DND-41 (cell line): ENCODE measurements around the gene DSCAM.

ENCODE experiments used
- ATAC-seq: fragments of 200-7000 bp; cut with Tn5 transposase; 3 replicates; pipeline ENCODE4 v1.9.1; 2021; ENCODE audit warnings: low read depth; ENCODE audit not compliant: insufficient read depth
- DNase-seq: peaks from one replicate; pipeline ENCODE4 v3.0.0-alpha.2; 2020
- H2AFZ ChIP-seq: 2 replicates; pipeline ENCODE4 v1.6.0; 2012; ENCODE audit warnings: low read depth, low read length
- H3K27ac ChIP-seq: 2 replicates; pipeline ENCODE4 v1.5.1; 2012; ENCODE audit warnings: low read length, inconsistent platforms
- H3K27me3 ChIP-seq: fragments of 200-600 bp; sonication (generic); 2 replicates; pipeline ENCODE4 v1.6.0; 2012; ENCODE audit warnings: low read length, mild to moderate bottlenecking, inconsistent platforms; ENCODE audit not compliant: insufficient read depth, poor library complexity
- H3K36me3 ChIP-seq: 2 replicates; pipeline ENCODE4 v1.5.1; 2012; ENCODE audit warnings: low read length, inconsistent platforms; ENCODE audit not compliant: insufficient read depth
- H3K4me1 ChIP-seq: 2 replicates; pipeline ENCODE4 v1.5.1; 2012; ENCODE audit warnings: mild to moderate bottlenecking, low read length; ENCODE audit not compliant: insufficient read depth
- H3K4me2 ChIP-seq: 2 replicates; pipeline ENCODE4 v1.6.0; 2012; ENCODE audit warnings: mild to moderate bottlenecking, moderate library complexity, low read length, inconsistent platforms; ENCODE audit not compliant: insufficient read depth
- H3K4me3 ChIP-seq, 2 experiments: fragments of 200-600 bp in 1 of 2; shearing (Covaris generic) in 1 of 2; 2 replicates each; pipeline ENCODE4 v1.5.1; 2012 to 2016; ENCODE audit warnings: inconsistent platforms in 2 of 2, low read length in 2 of 2, mild to moderate bottlenecking in 2 of 2, low read depth in 1 of 2, moderate library complexity in 1 of 2
- H3K79me2 ChIP-seq: 2 replicates; pipeline ENCODE4 v1.6.0; 2012; ENCODE audit warnings: low read length, inconsistent platforms; ENCODE audit not compliant: insufficient read depth
- H3K9ac ChIP-seq: 2 replicates; pipeline ENCODE4 v1.6.0; 2012; ENCODE audit warnings: low read depth, mild to moderate bottlenecking, inconsistent platforms, low read length, moderate library complexity
- H3K9me3 ChIP-seq: 2 replicates; pipeline ENCODE4 v1.5.1; 2012; ENCODE audit warnings: low read length, moderate library complexity, mild to moderate bottlenecking, inconsistent platforms; ENCODE audit not compliant: insufficient read depth, severe bottlenecking
- H4K20me1 ChIP-seq: 2 replicates; pipeline ENCODE4 v1.6.0; 2012; ENCODE audit warnings: low read length; ENCODE audit not compliant: insufficient read depth
- EZH2 ChIP-seq: IDR thresholded peaks from 3 replicates; pipeline ENCODE4 v1.6.1; 2012; ENCODE audit warnings: borderline replicate concordance, low read depth, mild to moderate bottlenecking, moderate library complexity, low read length, inconsistent platforms; ENCODE audit not compliant: severe bottlenecking
- TF ChIP-seq, protein P1 (sequence below): IDR thresholded peaks from 2 replicates; pipeline ENCODE4 v1.5.1; 2012; ENCODE audit warnings: borderline replicate concordance, low read length, moderate library complexity, mild to moderate bottlenecking; ENCODE audit not compliant: poor library complexity, severe bottlenecking; ENCODE audit errors: extremely low read depth

The DSCAM gene

DNA sequence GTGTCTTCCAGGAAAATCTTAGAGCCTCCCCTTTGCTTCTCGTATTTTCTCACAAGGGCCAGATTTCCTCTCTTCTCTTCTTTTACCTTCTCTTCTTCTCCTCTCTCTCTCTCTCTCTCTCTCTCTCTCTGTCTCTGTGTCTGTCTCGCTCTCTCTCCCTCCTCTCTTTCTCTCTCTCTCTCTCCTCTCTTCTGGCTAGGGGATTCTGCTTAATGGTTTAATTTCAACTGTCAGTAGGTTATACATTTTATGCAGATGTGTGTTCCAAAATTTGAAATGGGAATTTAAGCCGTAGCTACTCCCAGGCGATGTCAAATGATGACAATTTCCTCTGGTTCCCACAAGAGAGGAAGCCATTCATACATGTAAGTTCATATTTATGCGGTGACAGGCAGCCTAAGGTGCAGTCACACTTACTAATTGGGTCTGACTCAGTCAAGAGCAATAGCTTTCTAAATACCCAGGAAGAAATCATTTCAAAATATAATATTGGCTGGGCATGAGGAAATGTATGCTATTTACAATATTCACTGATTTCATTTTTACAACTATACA lies 1.4 kb downstream of the DSCAM start:
- Histone ChIP-seq H3K9me3 (no peaks in the 10 kb centered on the region), H2AFZ (no peak overlapping the region), H3K27ac (no peak overlapping the region), H3K27me3 (no peaks in the 10 kb centered on the region), H3K4me3 (no peak overlapping the region), H3K79me2 (no peaks in the 10 kb centered on the region), H3K36me3 (no peaks in the 10 kb centered on the region), H3K9ac (no peak overlapping the region), H3K4me1 (no peaks in the 10 kb centered on the region), H3K4me2 (no peak overlapping the region), H4K20me1 (no peaks in the 10 kb centered on the region)
- no peak for ATAC-seq
- no peak for DNase-seq
- no peak for TF ChIP-seq EZH2
- TF ChIP-seq, protein P1, sequence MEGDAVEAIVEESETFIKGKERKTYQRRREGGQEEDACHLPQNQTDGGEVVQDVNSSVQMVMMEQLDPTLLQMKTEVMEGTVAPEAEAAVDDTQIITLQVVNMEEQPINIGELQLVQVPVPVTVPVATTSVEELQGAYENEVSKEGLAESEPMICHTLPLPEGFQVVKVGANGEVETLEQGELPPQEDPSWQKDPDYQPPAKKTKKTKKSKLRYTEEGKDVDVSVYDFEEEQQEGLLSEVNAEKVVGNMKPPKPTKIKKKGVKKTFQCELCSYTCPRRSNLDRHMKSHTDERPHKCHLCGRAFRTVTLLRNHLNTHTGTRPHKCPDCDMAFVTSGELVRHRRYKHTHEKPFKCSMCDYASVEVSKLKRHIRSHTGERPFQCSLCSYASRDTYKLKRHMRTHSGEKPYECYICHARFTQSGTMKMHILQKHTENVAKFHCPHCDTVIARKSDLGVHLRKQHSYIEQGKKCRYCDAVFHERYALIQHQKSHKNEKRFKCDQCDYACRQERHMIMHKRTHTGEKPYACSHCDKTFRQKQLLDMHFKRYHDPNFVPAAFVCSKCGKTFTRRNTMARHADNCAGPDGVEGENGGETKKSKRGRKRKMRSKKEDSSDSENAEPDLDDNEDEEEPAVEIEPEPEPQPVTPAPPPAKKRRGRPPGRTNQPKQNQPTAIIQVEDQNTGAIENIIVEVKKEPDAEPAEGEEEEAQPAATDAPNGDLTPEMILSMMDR, result no peak

DNA sequence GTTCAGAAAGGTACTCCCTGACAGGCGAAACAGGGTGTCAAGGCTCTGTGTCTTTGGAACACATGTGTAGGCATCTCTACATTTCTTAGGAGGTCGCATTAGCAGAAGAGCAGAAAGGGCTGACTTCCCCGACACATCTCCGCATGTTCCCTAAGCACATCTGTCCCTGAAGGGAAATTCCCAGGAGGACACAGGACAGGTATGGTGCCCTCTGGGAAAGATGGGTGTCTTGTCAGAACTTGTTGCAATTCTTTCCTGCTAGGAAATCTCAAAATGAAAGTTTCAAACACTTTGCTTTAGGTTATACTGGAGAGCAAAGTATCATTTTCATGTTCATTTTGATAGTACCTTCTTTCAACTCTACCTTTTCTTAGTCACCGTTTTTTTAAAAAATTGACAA lies 2.0 kb downstream of the DSCAM start:
- H3K36me3 ChIP-seq, result no peaks in the 10 kb centered on the region
- H4K20me1 ChIP-seq, result no peaks in the 10 kb centered on the region
- TF ChIP-seq, protein P1, result no peak
- TF ChIP-seq EZH2, result no peak
- H3K27me3 ChIP-seq, result no peaks in the 10 kb centered on the region
- no peak overlapping the region for H2AFZ ChIP-seq
- no peak overlapping the region for H3K9ac ChIP-seq
- no peak for ATAC-seq
- no peaks in the 10 kb centered on the region for H3K4me1 ChIP-seq
- H3K4me2 ChIP-seq, result no peak overlapping the region
- H3K4me3 ChIP-seq, result no peak overlapping the region
- H3K27ac ChIP-seq, result no peak overlapping the region
- H3K9me3 ChIP-seq, result no peaks in the 10 kb centered on the region
- H3K79me2 ChIP-seq, result no peaks in the 10 kb centered on the region
- no peak for DNase-seq

DNA sequence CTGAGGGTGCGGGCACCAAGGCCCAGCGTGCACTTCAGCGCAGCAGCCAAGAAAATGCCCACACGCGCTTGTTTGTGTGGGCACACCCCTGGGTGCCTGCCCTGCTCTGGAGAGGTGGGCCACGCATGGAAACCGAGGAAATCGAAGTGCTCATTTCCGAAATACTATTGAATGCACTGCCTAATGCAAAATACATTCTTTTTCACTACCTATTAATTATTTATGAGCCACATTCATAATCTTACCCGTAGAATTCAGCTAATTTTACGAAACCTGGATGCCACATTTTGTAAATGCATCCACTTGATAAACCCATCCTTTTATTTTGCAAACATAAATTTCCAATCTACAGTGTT lies 4.8 kb downstream of the DSCAM start:
- no peak for DNase-seq
- ATAC-seq, result no peak
- H3K27ac ChIP-seq, result no peak overlapping the region
- no peak overlapping the region for H3K9ac ChIP-seq
- no peaks in the 10 kb centered on the region for H3K36me3 ChIP-seq
- no peak overlapping the region for H2AFZ ChIP-seq
- no peaks in the 10 kb centered on the region for H4K20me1 ChIP-seq
- TF ChIP-seq EZH2, result no peak
- TF ChIP-seq, protein P1, result no peak
- H3K9me3 ChIP-seq, result no peaks in the 10 kb centered on the region
- no peaks in the 10 kb centered on the region for H3K4me1 ChIP-seq
- no peak overlapping the region for H3K4me2 ChIP-seq
- H3K27me3 ChIP-seq, result peaks cover 4% of the 10 kb centered on the region
- no peak overlapping the region for H3K4me3 ChIP-seq
- H3K79me2 ChIP-seq, result no peaks in the 10 kb centered on the region

GRCh38 chr21:40841524-40842196 lies 5.3 kb downstream of the DSCAM start:
- Histone ChIP-seq H3K27ac (no peak overlapping the region), H3K9ac (no peak overlapping the region), H3K79me2 (no peaks in the 10 kb centered on the region), H3K4me3 (no peak overlapping the region), H4K20me1 (no peaks in the 10 kb centered on the region), H2AFZ (no peak overlapping the region), H3K4me2 (no peak overlapping the region), H3K27me3 (peaks cover 4% of the 10 kb centered on the region), H3K36me3 (no peaks in the 10 kb centered on the region), H3K4me1 (no peaks in the 10 kb centered on the region), H3K9me3 (no peaks in the 10 kb centered on the region)
- no peak for ATAC-seq
- TF ChIP-seq, protein P1, result peak; percentile 12
- no peak for TF ChIP-seq EZH2
- no peak for DNase-seq
